ENCODE measurements around the gene RLBP1. TPM values are rescaled to one million over a fixed set of nuclear protein-coding genes. Genes with fewer than 3 reads are reported as not detected.

Gene RLBP1
- total and polyA plus RNA-seq, 7 donors = 0.03 TPM; not detected in 6

GRCh38 chr15:89209057-89209456, 12.3 kb downstream of the RLBP1 start:
- no peak for TF ChIP-seq CTCF (IDR thresholded peaks at IDR 0.05)
- H3K9me3 ChIP-seq = no peaks in the 10 kb centered on the region
- no peak overlapping the region for H3K4me3 ChIP-seq
- no peak overlapping the region for H3K27ac ChIP-seq
- H3K36me3 ChIP-seq (ENCODE audit: insufficient read depth in 1 of 2, low read depth in 1 of 2) = no peaks in the 10 kb centered on the region
- DNase-seq = no peak
- H3K27me3 ChIP-seq (ENCODE audit: insufficient read depth in 3 of 3, low read length in 2 of 3) = no peaks in the 10 kb centered on the region
- no peak for ATAC-seq
- 93 to 97% (median 95%) methylated on average over 1 of the region's 1 CpG for WGBS, 3 donors
- H3K4me1 ChIP-seq = peaks cover 4% of the 10 kb centered on the region
- intact Hi-C loops (cut with DNase I) = loop anchor here (5.0 to 10.0 kb wide), 3 partner anchors 93 to 226 kb away; no protein-coding TSS in a partner anchor

- intact Hi-C loops (cut with DNase I) = loop anchor here (5.0 to 10.0 kb wide), 3 partner anchors 94 to 227 kb away; no protein-coding TSS in a partner anchor
Observed at GRCh38 chr15:89208256-89208655, 13.1 kb downstream of the RLBP1 start.

GRCh38 chr15:89206908-89207331, 14.5 kb downstream of the RLBP1 start:
- H3K4me3 ChIP-seq = peak overlapping the region; percentile 32
- intact Hi-C loops (cut with DNase I) = loop anchor here (5.0 to 10.0 kb wide), 3 partner anchors 95 to 228 kb away; no protein-coding TSS in a partner anchor
- 0 to 3% (median 1%) methylated on average over 14 of the region's 14 CpGs for WGBS, 3 donors

More at GRCh38 chr15:89208256-89208655, 13.1 kb downstream of the RLBP1 start:
- H3K9me3 ChIP-seq = no peaks in the 10 kb centered on the region
- no peaks in the 10 kb centered on the region for H3K27me3 ChIP-seq (ENCODE audit: insufficient read depth in 3 of 3, low read length in 2 of 3)
- H3K4me1 ChIP-seq = peaks cover 4% of the 10 kb centered on the region
- ATAC-seq = no peak
- no peaks in the 10 kb centered on the region for H3K36me3 ChIP-seq (ENCODE audit: insufficient read depth in 1 of 2, low read depth in 1 of 2)
- H3K4me3 ChIP-seq = no peak overlapping the region
- no peak for TF ChIP-seq CTCF (IDR thresholded peaks at IDR 0.05)
- H3K27ac ChIP-seq = no peak overlapping the region
- no peak for DNase-seq

GRCh38 chr15:89205991-89206585, 15.3 kb downstream of the RLBP1 start:
- no peaks in the 10 kb centered on the region for H3K27me3 ChIP-seq (ENCODE audit: insufficient read depth in 3 of 3, low read length in 2 of 3)
- H3K9me3 ChIP-seq = no peaks in the 10 kb centered on the region
- H3K36me3 ChIP-seq (ENCODE audit: insufficient read depth in 1 of 2, low read depth in 1 of 2) = peaks cover 0 to 5% of the 10 kb centered on the region in 2 donors
- no peak for DNase-seq
- TF ChIP-seq CTCF (IDR thresholded peaks at IDR 0.05) = no peak
- intact Hi-C loops (cut with DNase I) = loop anchor here (5.0 to 10.0 kb wide), 3 partner anchors 96 to 229 kb away; no protein-coding TSS in a partner anchor
- H3K4me3 ChIP-seq = no peak overlapping the region
- 75 to 79% (median 75%) methylated on average over 14 of the region's 14 CpGs for WGBS, 3 donors
- H3K4me1 ChIP-seq = peaks cover 4% of the 10 kb centered on the region
- H3K27ac ChIP-seq = no peak overlapping the region
- ATAC-seq = peak in 3 of 4 donors; percentile 8 to 22 (median 17)

More at GRCh38 chr15:89206908-89207331, 14.5 kb downstream of the RLBP1 start:
- Histone ChIP-seq H3K36me3 (ENCODE audit: insufficient read depth in 1 of 2, low read depth in 1 of 2) (no peaks in the 10 kb centered on the region), H3K9me3 (no peaks in the 10 kb centered on the region), H3K27ac (no peak overlapping the region), H3K4me1 (peaks cover 4% of the 10 kb centered on the region), H3K27me3 (ENCODE audit: insufficient read depth in 3 of 3, low read length in 2 of 3) (no peaks in the 10 kb centered on the region)
- DNase-seq = peak; percentile 72 to 81
- peak; percentile 77 to 82 (median 78) for ATAC-seq
- peak; percentile 93 for TF ChIP-seq CTCF (IDR thresholded peaks at IDR 0.05)
